ENCODE data around the gene CLEC20A.

Gene CLEC20A

DNA sequence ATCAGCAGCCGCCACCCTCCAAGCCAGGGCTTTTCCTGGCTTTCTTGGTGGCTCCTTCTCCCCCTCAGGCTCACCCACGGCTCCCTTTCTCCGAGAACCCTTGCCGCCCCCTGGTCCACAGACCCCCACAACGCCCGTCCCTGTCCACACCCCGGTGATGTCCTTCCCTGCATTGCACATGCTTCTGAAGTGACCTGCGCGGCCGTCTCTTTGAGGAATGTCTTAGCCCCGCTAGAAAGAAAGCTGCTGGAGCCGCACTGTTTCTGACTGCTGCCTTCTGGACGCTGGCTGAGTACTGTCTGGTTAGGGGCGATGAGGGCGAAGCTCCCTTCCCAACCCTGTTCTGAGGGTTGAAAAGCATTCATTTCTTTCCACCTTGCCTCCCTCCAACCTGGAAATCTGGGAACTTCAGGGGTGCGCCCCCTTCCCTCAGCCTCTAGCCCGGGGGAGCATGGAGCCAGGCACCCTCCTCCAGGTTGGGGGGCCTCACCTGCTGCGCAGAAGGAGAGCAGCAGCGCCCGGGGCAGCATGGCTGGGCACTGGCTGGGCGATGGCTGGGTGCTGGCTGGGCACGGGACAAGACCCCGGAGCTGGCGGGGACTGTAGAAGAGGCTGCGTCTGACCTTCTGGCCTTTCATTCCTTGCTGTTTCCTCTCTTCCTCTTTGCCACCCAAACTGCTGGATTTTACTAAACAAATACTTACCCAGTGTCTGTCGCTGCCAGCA, at the start of gene CLEC20A:
TSS of gene CLEC20A (minus strand) at position 555 of the 726 bp plus-strand sequence. CDS start at position 530, 25 bp downstream.
- DNase-seq (ENCODE audit: low spot score in 2 of 2), result no peak
- Mint-ChIP-seq H3K36me3 (peaks cover 2% of the 10 kb centered on the region), H3K4me1 (peaks cover under 1% of the 10 kb centered on the region)

DNA sequence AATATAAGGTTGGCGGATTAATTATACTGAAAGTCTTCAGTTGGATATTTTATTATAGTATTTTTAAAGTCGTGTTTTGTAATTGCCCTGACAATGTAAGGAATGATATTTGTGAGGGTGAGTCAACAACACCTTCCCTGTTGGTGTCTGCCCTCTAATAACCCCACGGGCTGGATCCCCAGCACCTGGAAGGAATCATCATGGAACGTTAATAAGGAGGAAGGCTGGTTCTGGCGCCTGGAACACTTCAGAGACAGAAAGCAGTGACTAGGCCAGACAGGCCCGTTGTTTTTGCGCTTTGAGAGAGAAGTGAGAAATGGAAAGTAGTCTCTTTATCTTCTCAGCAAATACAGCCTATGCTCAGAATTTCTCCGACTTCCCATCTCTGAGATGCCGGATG, 47.8 kb upstream of the CLEC20A start:
- peak overlapping the region; percentile 92 for H3K27ac Mint-ChIP-seq

More for the DNA sequence above, at the start of gene CLEC20A:
- no peaks in the 10 kb centered on the region for H3K9me3 Mint-ChIP-seq
- ATAC-seq (ENCODE audit: low read depth), result no peak
- H3K4me3 Mint-ChIP-seq, result no peak within 1 kb of the TSS
- H3K27me3 Mint-ChIP-seq, result peaks cover 1% of the 10 kb centered on the region
- H3K27ac Mint-ChIP-seq, result no peak within 1 kb of the TSS

DNA sequence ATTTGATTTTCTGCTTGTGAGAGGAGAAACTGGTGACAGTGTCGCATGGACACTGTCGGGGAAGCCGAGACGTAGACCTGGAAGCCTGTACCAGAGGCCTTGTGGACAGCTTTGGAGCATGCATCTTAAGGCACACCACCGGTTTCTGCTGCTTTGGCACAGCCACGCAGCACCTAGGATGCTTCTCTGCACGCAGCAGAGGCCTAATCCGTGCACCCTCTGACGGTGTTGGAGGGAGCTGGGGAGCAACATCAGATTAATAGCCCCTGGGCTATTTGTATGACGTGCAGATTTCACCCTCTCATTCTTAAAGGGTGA, 46.5 kb upstream of the CLEC20A start:
- H3K27ac Mint-ChIP-seq, result peak overlapping the region; percentile 92
- H3K4me1 Mint-ChIP-seq, result peaks cover 29% of the 10 kb centered on the region
- H3K4me3 Mint-ChIP-seq, result peak overlapping the region; percentile 98
- no peaks in the 10 kb centered on the region for H3K9me3 Mint-ChIP-seq
- DNase-seq (ENCODE audit: low spot score in 2 of 2), result peak in 1 of 2 donors; percentile 29
- H3K27me3 Mint-ChIP-seq, result no peaks in the 10 kb centered on the region
- ATAC-seq (ENCODE audit: low read depth), result peak; percentile 50
- H3K36me3 Mint-ChIP-seq, result peaks cover 24% of the 10 kb centered on the region

More for the DNA sequence above, 47.8 kb upstream of the CLEC20A start:
- no peak for DNase-seq (ENCODE audit: low spot score in 2 of 2)
- Mint-ChIP-seq H3K36me3 (peaks cover 31% of the 10 kb centered on the region), H3K27me3 (no peaks in the 10 kb centered on the region), H3K9me3 (no peaks in the 10 kb centered on the region), H3K4me3 (peak overlapping the region; percentile 98), H3K4me1 (peaks cover 27% of the 10 kb centered on the region)
- ATAC-seq (ENCODE audit: low read depth), result no peak

DNA sequence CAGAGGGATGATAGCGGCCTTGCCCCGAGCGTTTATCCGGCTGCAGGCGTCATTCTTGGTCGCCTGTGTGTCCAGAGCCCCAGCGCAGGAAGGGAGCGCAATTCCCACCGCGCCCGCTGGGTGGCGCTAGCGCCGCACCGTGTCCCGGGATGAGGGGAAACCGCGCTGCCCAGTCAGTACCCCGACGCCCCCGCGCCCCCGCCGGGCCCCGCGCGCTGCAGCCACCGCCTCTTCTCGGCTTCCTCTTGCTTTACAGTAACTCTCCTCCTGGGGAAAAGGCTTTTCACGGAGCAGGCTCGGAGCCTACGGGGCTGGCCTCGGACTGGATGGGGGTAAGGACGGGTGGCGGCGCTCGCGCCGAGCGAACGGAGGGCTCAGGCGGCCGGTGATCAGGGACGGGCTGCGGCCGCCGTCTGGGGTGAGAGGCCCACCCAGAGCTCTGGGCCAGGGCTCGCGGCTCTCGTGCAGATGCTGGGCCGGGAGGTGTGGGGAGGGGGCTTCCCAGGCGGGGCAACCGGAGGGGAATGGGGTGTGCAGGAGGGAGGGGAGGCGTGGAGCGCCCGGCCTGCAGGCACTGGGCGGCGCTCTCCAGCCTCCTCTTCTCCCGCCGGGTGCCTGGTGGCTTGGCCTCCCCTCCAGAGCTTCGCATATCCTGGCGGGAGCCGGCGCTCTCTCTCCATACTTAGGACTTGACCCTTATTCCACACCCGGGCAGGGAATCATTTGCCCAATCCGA, 46.0 kb upstream of the CLEC20A start:
- peak; percentile 67 for ATAC-seq (ENCODE audit: low read depth)
- Mint-ChIP-seq H3K9me3 (no peaks in the 10 kb centered on the region), H3K36me3 (peaks cover 21% of the 10 kb centered on the region), H3K27ac (peak overlapping the region; percentile 92), H3K4me3 (peak overlapping the region; percentile 98), H3K4me1 (peaks cover 29% of the 10 kb centered on the region), H3K27me3 (no peaks in the 10 kb centered on the region)
- peak; percentile 99 to 100 for DNase-seq (ENCODE audit: low spot score in 2 of 2)

DNA sequence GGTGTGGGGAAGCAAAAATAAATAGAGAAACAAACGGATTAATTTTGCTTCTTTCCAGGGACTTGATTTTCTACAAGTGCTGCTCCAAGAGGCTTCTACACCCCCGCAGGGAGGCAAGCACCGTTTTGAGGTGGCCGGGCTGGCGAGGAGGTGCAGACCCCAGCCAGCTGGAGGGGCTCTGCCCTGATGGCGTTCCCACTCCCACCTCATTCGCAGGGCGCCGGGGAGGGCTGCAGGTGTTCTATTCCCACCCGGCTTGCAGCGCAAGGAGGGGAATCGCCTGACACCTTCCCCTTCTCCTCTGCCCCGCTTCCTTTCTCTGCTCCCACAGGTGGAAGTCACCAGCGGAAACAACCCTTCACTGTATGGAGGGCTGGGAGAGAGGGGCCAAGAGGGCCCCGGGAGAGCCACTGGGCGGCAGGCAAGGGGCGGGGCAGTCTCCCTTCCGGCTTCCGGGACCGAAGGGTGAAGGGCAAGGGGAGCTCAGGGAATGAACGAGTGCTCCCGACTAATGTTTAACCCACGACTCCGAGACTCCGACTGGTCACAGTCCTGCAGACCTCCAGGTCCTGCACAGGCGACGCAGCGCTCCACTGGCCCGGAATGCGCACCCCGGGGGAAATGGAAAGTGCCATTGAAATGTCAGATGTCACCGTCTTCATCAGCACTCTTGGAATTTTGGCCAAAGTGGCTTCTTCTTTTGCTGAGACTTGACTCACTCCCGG, 45.2 kb upstream of the CLEC20A start:
- ATAC-seq (ENCODE audit: low read depth), result no peak
- Mint-ChIP-seq H3K9me3 (no peaks in the 10 kb centered on the region), H3K4me3 (peak overlapping the region; percentile 98), H3K36me3 (peaks cover 16% of the 10 kb centered on the region), H3K27ac (peak overlapping the region; percentile 92), H3K27me3 (no peaks in the 10 kb centered on the region), H3K4me1 (peaks cover 29% of the 10 kb centered on the region)
- peak in 1 of 2 donors; percentile 12 for DNase-seq (ENCODE audit: low spot score in 2 of 2)

DNA sequence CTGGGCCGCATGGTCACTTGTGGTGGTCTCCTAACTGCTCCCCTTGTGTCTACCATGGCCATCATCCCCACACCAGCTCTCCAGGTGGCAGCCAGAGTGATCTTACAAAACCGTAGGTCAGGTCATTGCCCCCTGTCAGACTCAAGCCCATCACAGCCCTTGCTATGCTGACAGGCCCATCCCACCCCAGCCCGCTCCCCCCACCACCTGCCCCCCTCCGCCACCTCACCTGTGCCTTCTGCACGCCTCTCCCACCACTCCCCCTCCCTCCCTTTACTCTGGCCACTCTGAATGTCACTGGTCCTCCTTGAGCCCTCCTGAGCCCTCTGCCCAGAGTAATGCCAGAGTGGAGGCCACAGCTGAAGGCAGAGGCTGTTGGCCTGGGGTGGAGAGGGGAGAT, 44.6 kb upstream of the CLEC20A start:
- no peak overlapping the region for H3K27ac Mint-ChIP-seq
- ATAC-seq (ENCODE audit: low read depth), result no peak

DNA sequence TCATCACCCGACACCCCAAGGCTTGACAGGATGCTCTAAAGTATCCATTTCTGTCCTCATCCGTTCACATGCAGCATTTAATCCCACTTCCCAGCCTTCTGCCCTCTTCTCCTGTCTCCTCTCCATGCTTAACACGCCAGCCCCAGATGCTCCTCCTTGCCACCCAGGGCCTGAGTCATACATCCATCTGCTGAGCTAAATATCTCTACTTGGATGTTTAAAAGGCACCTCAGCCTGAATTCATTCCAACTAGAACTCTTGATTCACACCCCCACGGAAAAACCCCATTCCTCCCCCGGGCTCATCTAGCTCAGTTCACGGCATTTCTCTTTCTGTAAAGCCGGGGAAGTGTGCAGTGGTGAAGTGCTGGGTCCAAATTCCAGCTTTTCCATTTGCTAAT, 43.9 kb upstream of the CLEC20A start:
- H3K27ac Mint-ChIP-seq, result no peak overlapping the region
- peaks cover 25% of the 10 kb centered on the region for H3K4me1 Mint-ChIP-seq
- H3K9me3 Mint-ChIP-seq, result no peaks in the 10 kb centered on the region
- H3K36me3 Mint-ChIP-seq, result peaks cover 8% of the 10 kb centered on the region
- H3K4me3 Mint-ChIP-seq, result no peak overlapping the region
- no peak for ATAC-seq (ENCODE audit: low read depth)
- no peak for DNase-seq (ENCODE audit: low spot score in 2 of 2)
- H3K27me3 Mint-ChIP-seq, result no peaks in the 10 kb centered on the region

More for the DNA sequence above, 44.6 kb upstream of the CLEC20A start:
- H3K4me3 Mint-ChIP-seq, result peak overlapping the region; percentile 98
- DNase-seq (ENCODE audit: low spot score in 2 of 2), result no peak
- H3K27me3 Mint-ChIP-seq, result no peaks in the 10 kb centered on the region
- peaks cover 29% of the 10 kb centered on the region for H3K4me1 Mint-ChIP-seq
- peaks cover 15% of the 10 kb centered on the region for H3K36me3 Mint-ChIP-seq
- H3K9me3 Mint-ChIP-seq, result no peaks in the 10 kb centered on the region

DNA sequence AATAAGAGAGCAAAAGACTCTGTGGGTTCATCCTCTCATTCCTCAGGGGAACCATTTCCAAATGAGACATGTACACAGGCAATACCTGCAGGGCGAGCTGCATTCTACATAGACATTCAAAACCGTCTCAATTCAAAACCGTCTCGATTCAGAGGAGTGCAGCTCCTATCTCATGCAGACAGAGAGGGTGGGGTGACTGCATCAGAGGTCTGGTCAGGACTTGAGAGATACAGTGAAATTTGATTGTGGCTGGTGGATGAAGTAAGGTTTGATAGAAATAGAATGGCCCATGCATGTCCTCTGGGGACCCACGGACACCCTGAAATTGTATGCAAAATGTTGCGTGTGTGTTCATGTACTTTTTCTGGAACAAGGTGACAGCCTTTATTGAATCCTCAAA, 43.4 kb upstream of the CLEC20A start:
- DNase-seq (ENCODE audit: low spot score in 2 of 2), result no peak
- no peak overlapping the region for H3K27ac Mint-ChIP-seq
- H3K27me3 Mint-ChIP-seq, result no peaks in the 10 kb centered on the region
- no peaks in the 10 kb centered on the region for H3K9me3 Mint-ChIP-seq
- peaks cover 20% of the 10 kb centered on the region for H3K4me1 Mint-ChIP-seq
- H3K36me3 Mint-ChIP-seq, result peaks cover 5% of the 10 kb centered on the region
- ATAC-seq (ENCODE audit: low read depth), result no peak
- H3K4me3 Mint-ChIP-seq, result no peak overlapping the region

DNA sequence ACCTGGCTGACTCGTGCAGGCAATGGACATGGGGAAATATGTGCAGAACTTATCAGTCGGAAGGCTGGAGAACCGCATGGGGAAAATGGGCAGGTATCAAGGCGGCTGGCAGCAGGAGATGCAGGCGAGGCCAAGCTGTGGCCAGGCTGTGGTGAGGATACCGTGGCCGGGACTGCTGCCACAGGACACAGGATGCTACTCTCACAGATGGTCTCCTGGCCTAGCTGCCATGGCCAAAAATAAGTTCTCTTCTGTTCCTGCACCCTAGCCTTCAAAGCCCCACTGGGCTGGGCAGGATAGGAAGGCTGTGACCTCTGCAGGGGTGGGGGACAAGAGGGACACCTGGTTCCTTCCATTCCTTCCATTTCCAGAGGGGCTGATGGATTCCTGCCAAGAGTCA, 42.5 kb upstream of the CLEC20A start:
- Mint-ChIP-seq H3K27me3 (no peaks in the 10 kb centered on the region), H3K36me3 (no peaks in the 10 kb centered on the region), H3K4me3 (no peak overlapping the region), H3K4me1 (peaks cover 13% of the 10 kb centered on the region), H3K27ac (no peak overlapping the region), H3K9me3 (no peaks in the 10 kb centered on the region)
- ATAC-seq (ENCODE audit: low read depth), result no peak
- DNase-seq (ENCODE audit: low spot score in 2 of 2), result no peak

DNA sequence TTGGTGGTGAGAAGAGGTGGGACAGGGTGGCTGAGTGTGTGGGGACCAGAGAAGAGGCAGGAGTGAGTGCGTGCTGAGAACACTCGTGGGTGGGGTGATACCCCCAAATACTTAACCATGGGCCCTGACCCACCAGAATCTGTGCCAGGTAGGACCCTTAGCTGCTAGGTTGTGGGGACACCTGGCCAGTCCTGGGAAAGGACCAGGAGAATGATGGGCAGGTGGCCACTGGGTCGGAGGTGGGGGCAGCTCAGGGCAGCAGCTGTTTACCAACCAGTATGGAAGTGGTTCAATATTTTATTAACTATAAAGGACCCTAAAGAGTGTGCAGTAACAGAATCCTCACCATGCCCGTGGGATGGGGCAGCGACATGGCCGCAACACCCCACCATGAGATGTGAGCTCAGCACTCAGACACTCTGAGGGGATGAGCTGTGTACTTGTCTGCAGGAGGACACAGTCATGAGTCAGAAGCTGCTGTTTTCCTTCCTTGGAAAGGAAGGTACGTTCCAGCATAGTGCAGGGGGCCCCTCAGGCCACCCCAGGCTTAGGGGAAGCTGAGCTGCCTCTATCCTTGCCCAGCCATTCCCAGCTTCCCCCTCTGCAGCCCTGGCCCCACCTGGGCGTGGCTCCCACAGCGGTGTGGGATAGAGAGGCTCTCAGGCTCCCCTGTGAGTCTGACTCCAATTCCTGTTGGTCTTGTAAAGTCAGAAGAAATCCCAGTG, 41.6 kb upstream of the CLEC20A start:
- Mint-ChIP-seq H3K36me3 (no peaks in the 10 kb centered on the region), H3K4me1 (peaks cover 12% of the 10 kb centered on the region), H3K4me3 (no peak overlapping the region), H3K27ac (no peak overlapping the region), H3K9me3 (no peaks in the 10 kb centered on the region), H3K27me3 (no peaks in the 10 kb centered on the region)
- no peak for DNase-seq (ENCODE audit: low spot score in 2 of 2)
- ATAC-seq (ENCODE audit: low read depth), result no peak

DNA sequence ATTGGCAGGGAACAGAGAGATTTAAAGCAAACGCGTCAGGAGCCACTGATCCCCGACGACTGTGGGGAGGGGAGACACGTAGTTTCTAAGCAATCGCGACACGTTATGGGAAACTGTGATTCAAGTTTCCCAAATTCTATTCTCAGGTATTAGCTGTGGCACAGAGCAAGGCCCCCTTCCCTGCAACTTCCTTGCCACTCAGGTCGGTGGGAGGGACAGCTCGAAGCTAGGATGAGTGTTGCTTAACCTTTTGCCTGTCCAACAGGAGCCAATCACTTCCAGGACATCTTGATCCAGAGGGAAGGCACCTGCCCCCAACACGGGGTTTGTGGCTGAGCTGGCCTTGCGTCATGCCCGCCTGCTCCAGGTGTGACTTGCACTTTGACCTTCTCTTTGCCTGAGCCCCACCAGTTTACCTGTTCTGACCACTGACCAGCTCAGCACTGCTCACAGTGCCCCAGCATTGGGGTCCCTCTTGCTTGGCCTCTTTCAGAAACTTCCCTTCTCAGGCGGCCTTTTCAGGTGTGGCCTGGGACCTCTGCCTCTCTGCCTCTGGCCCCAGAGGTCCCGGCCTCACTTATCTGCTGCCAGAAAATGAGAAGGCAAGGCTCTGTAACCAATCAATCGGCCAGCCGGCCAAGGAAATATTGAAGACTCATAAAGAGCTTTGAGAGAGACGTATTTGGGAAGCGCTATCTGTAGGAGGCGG, 40.8 kb upstream of the CLEC20A start:
- peaks cover 9% of the 10 kb centered on the region for H3K4me1 Mint-ChIP-seq
- H3K36me3 Mint-ChIP-seq, result no peaks in the 10 kb centered on the region
- no peak overlapping the region for H3K4me3 Mint-ChIP-seq
- DNase-seq (ENCODE audit: low spot score in 2 of 2) (no peak), ATAC-seq (ENCODE audit: low read depth) (no peak)
- H3K27ac Mint-ChIP-seq, result no peak overlapping the region
- H3K27me3 Mint-ChIP-seq, result no peaks in the 10 kb centered on the region
- no peaks in the 10 kb centered on the region for H3K9me3 Mint-ChIP-seq

DNA sequence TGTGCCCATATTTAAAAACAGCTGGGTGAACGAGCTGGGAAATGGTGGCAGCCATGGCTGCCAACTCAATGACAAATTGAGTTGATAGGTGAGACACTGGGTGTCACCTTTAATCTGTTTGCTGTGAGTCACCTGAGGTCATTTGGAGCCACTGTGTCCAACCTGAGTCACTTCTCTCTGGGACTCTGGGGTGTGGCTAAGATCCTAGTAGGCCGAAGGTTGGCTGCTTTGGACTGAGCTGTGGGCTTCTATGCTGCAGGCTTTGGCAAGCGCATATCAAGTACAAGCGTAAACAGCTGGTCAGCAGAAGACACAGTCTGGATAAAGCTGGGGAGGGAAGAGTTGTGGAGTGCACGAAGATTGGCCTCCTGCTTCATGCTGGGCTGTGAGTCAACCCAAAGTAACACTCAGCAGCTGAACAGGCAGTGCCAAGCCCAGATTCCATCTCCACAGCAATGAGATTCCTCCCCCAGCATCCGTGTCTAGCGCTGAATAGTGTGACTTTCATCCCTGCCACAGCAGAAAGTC, 40.1 kb upstream of the CLEC20A start:
- Mint-ChIP-seq H3K4me1 (peaks cover 12% of the 10 kb centered on the region), H3K4me3 (no peak overlapping the region), H3K36me3 (no peaks in the 10 kb centered on the region), H3K27me3 (no peaks in the 10 kb centered on the region), H3K9me3 (no peaks in the 10 kb centered on the region), H3K27ac (no peak overlapping the region)
- DNase-seq (ENCODE audit: low spot score in 2 of 2) (no peak), ATAC-seq (ENCODE audit: low read depth) (no peak)

DNA sequence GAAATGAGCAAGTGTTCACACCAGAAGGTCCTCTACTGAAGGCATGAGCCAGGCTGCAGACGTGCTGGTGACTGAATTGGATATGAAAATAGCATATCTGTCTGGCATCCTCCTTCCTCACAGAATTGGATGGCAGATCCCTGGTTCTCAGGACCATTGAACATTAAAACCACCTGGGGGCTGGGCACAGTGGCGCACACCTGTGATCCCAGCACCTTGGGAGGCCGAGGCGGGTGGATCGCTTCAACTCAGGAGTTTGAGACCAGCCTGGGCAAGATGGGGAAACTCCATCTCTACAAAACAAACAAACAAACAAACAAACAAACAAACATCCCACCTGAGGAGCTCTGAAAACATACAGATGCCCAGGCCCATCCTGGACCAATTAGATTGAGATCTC, 39.6 kb upstream of the CLEC20A start:
- no peak overlapping the region for H3K4me3 Mint-ChIP-seq
- no peak overlapping the region for H3K27ac Mint-ChIP-seq
- H3K4me1 Mint-ChIP-seq, result peaks cover 10% of the 10 kb centered on the region
- H3K36me3 Mint-ChIP-seq, result no peaks in the 10 kb centered on the region
- ATAC-seq (ENCODE audit: low read depth), result no peak
- H3K27me3 Mint-ChIP-seq, result no peaks in the 10 kb centered on the region
- H3K9me3 Mint-ChIP-seq, result no peaks in the 10 kb centered on the region
- no peak for DNase-seq (ENCODE audit: low spot score in 2 of 2)

Data from memory B cell (primary cell).